T-helper 2 cell treated with Interferon-gamma antibody and Interleukin-4, amounts not matched to agents 100 ng/mL and 5 ng/mL, for 36 hours (primary cell): Measurements from ENCODE around the gene PSMA4. TPM values are rescaled to one million over a fixed set of nuclear protein-coding genes. Genes with fewer than 3 reads are reported as not detected.
"Not testable (repeated sequence)": the region's sequence is repeated elsewhere in the genome, so short reads cannot be mapped to it uniquely, and the experiment has no call there.

Source experiments
- intact Hi-C: fragments of 100-400 bp; cut with micrococcal nuclease; formaldehyde crosslinking; loops from one replicate; pipeline ENCODE4 v1.15.1; 2023
- total RNA-seq: library from RNA; stranded (reverse); gene quantifications from 2 replicates; pipeline ENCODE4 v1.2.3, GENCODE V29; 2022

Gene PSMA4
- 292 TPM in 2 replicates for total RNA-seq

GRCh38 chr15:78540141-78540870, at the start of gene PSMA4:
TSS of gene PSMA4 (plus strand) at chr15:78540444. CDS start at chr15:78541928, 1,484 bp downstream.
- intact Hi-C loops = loop anchor here (1.0 to 5.0 kb wide), 4 partner anchors 33 to 332 kb away; partner anchors contain the start of genes HYKK, IREB2, MORF4L1 and SKIC8

DNA sequence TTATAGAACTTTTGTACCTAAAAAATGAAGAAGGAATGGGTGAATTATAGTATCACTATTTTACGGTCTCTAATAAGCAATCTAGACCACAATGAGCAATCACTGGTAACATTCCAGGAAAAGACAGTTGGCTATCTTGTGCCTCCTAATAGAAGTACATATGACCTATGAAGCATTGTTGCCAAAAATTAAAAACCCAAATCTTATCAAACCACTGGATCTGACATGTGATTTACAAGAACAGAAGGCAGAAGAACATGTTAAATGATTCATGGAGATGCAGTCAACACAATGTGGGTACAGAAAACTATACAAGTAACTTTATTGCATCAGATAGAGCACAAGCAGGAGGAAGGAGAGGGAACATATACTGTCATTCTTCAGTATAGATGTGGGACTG, 47.4 kb upstream of the PSMA4 start:
- intact Hi-C loops = no loop called here

- intact Hi-C loops = no loop called here
These were observed 38.4 kb upstream of the PSMA4 start for GRCh38 chr15:78501857-78502256.

DNA sequence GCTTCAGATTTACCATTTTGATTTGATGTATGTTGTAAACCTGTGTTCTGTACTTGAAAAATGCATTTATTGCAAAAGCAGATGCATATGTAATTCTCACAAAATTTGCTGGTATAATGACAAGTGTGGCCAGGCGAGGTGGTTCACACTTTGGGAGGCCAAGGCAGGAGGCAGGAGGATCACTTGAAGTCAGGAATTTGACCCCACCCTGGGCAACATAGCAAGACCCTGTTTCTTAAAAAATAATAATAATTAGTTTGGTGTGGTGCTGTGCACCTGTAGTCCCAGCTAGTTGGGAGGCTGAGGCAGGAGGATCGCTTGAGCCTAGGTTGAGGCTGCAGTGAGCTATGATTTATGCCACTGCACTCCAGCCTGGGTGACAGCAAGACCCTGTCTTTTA, 37.6 kb upstream of the PSMA4 start:
- intact Hi-C loops = no loop called here

DNA sequence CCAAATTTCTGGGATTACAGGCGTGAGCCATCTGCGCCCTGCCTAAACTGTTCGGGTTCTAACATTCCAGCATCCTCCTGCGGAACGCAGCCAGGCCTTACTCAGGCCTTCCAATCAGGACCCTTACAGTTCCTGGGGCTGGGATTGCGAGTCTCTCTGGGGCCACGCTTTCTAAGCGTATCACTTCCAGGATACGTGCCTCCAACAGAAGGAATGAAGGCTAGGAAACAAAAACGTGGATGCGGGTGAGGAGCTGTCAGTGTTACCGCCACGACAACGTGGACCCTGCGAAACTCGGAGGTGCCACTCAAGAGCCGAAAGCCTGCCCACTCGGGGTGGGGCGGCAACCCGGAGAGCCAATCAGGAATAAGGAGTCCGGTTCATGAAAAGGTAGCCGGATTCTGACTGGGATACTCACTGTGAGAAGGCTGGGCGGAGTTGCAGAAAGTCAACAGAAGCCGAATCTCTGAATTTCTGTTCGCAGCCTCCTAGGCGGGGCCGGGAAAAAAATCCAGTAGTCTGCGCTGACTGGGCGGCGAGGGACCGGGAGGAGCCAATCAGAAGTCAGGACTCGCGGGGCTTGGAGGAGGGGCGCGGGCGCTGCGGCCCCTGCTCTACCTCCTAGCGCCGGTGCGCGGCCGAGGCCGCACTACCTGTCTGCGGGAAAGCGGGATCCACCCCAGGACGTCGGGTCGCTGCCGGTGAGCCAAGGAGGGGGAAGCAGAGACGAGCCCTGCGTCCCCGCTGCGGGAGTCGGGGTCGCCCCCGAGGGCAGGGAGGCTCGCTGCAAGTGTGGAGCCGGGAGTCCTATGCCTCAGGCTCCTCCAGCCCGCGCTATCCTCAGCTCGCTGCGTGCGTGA, 33.0 kb upstream of the PSMA4 start, which contains the start of gene HYKK:
Gene HYKK, plus strand, starts transcription at position 607 of the 860 bp plus-strand sequence. CDS start 5,512 bp downstream, outside the sequence.
- intact Hi-C loops = loop anchor here (1.0 kb wide), 1 partner anchor 33 kb away; the partner anchor contains the start of gene PSMA4

- intact Hi-C loops = loop anchor here (1.0 kb wide), 1 partner anchor 33 kb away; the partner anchor contains the start of gene PSMA4
These were observed 32.4 kb upstream of the PSMA4 start for GRCh38 chr15:78507831-78508160.

- intact Hi-C loops = no loop called here
These were observed 32.0 kb upstream of the PSMA4 start for GRCh38 chr15:78508272-78508671.

DNA sequence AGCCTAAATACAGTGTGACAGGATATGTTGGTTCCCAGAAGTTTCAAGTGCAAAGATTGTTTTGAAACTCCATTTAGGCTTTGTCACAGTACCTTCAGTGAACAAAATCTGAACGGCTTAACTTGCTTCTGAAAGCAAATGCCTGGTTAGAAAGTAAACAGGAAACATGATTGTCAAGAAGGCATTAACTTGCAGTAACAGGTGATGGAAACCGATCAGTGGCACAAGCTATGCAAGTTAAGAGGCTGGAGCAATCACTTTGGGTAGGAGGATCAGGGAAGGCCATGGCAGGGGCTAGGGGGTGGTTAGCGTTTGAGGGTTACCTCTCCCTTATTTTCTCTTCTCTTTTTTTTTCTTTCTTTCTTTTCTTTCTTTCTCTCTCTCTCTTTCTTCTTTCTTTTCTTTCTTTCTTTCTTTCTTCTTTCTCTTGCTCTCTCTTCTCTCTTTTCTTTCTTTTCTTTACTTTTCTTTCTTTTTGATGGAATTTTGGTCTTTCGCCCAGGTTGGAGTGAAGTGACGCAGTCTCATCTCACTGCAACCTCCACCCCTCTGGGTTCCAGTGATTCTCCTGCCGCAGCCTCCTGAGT, 30.4 kb upstream of the PSMA4 start:
- intact Hi-C loops = no loop called here

- intact Hi-C loops = not testable (repeated sequence)
These were observed 20.2 kb upstream of the PSMA4 start for GRCh38 chr15:78520035-78520434.

- intact Hi-C loops = no loop called here
These were observed 16.0 kb upstream of the PSMA4 start for GRCh38 chr15:78524230-78524629.

GRCh38 chr15:78527325-78527724, 12.9 kb upstream of the PSMA4 start:
- intact Hi-C loops = no loop called here

GRCh38 chr15:78533331-78533730, 6.9 kb upstream of the PSMA4 start:
- intact Hi-C loops = no loop called here

DNA sequence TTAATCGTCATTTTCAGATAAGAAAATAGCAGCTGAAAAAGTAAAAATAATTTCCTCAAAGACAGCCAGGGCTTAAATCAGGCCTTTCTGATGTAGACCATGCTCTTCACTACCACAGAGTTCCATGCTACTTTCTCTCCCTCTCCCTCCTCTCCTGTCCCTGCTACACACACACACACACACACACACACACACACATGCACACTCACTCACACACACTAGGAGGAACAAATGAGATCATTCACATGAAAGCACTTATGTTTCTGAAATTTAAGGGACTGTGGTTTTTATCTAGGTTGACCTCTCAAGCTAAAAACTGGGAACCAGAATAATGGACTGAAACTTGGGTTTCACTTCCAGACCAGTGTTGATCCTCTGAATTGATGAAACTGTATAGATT, 4.1 kb upstream of the PSMA4 start:
- intact Hi-C loops = no loop called here

DNA sequence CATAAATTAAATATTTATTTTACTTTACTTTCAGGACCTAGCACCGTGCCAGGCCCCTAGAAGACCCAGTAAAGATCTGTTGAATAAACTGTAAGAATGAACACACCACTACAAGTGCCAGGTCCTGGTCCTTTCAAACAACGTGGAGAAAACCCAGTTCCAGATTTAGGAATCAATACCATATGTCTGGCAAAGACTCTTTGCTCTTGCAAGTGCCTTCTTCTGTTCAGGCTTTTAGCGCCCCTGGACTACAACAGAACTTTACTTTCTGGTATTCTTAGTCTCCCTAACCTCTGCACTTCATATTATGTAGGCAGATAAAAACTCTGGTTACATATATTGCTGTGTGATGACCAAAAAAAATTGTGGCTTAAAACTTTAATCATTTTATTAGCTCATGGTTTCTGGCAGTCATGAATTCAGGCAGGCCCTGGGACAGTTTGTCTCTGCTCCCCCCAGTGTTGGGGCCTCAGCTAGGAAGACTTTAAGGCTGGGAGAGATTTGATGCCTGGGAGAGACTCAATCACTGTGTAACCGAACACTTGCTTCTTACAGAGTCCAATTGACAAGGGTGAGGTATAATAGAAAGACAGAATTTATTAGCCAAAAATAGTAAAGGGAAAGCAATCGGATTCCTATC, 2.9 kb upstream of the PSMA4 start:
- intact Hi-C loops = no loop called here

- intact Hi-C loops = no loop called here
These were observed 1.9 kb upstream of the PSMA4 start for GRCh38 chr15:78538358-78538757.

- intact Hi-C loops = loop anchor here (1.0 to 5.0 kb wide), 4 partner anchors 32 to 333 kb away; partner anchors contain the start of genes HYKK, IREB2, MORF4L1 and SKIC8
These were observed 642 bp upstream of the PSMA4 start for GRCh38 chr15:78539464-78540140.

- intact Hi-C loops = loop anchor here (1.0 to 5.0 kb wide), 5 partner anchors 25 to 331 kb away; partner anchors contain the start of genes HYKK, IREB2, MORF4L1 and SKIC8
These were observed 863 bp downstream of the PSMA4 start for GRCh38 chr15:78540871-78541743.

DNA sequence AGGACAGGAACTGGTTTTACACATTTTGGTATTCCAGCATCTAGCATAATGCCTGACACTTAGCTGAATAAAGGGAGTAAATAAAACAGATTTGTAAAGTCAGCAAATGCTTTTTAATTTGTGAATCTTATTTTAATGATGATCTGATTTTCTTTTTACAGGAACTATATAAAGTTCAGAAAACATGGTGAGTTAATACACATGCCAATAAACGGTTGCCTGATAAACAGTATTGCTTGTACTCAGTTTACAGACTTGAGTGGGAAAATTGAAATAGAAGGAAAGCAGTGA, 1.4 kb downstream of the PSMA4 start:
- intact Hi-C loops = loop anchor here (1.0 to 5.0 kb wide), 2 partner anchors 25 to 331 kb away; partner anchors contain the start of gene MORF4L1

DNA sequence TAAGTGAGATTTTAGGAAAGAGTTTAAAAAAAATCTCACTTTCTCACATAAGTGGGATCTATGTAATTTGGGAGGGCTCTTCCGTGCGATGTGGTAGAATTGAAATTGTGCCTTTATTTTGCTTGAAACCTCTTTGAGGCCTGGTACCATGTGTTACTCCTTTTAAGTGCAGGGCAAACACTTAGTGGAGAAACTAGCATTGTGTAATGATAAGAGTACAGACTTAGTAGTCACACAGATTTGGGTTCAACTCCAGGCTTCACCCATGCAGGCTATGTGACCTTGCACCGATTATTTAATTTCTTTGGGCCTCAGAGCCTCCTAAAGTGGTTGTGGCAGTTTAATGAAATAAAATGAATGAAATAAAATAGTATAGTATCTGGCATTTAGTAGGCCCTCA, 2.4 kb downstream of the PSMA4 start:
- intact Hi-C loops = loop anchor here (5.0 kb wide), 1 partner anchor 330 kb away; the partner anchor contains the start of gene MORF4L1

- intact Hi-C loops = no loop called here
These were observed 9.9 kb downstream of the PSMA4 start for GRCh38 chr15:78550194-78550593.
